Ureter (tissue), 1 donor: Measurements from ENCODE around the gene KCNIP3. TPM values are rescaled to one million over a fixed set of nuclear protein-coding genes. Genes with fewer than 3 reads are reported as not detected.
"Not testable (repeated sequence)": the region's sequence is repeated elsewhere in the genome, so short reads cannot be mapped to it uniquely, and the experiment has no call there.

Experiments
- DNase-seq: peaks from one replicate; pipeline ENCODE4 v3.0.0-alpha.2; 2020; ENCODE audit warnings: low spot score
- total RNA-seq: library from RNA; stranded (reverse); gene quantifications from one replicate; pipeline ENCODE4 v1.2.4, GENCODE V29; 2023
- donor health status: DM: yes; HTN: yes; CAD: no.

KCNIP3 gene
- total RNA-seq, 1 donor from 2014 or later: 6.2 TPM

GRCh38 chr2:95403204-95403721 is 106.1 kb downstream of the KCNIP3 start:
- DNase-seq: not testable (repeated sequence)

- DNase-seq: not testable (repeated sequence)
These were observed 106.7 kb downstream of the KCNIP3 start for GRCh38 chr2:95403824-95404223.

GRCh38 chr2:95404676-95405075 is 107.5 kb downstream of the KCNIP3 start:
- DNase-seq: not testable (repeated sequence)

- not testable (repeated sequence) for DNase-seq
These were observed 114.1 kb downstream of the KCNIP3 start for GRCh38 chr2:95411239-95411638.

- peak; percentile 90 for DNase-seq
These were observed 117.0 kb downstream of the KCNIP3 start for GRCh38 chr2:95414015-95414594.

GRCh38 chr2:95415138-95415537 is 118.0 kb downstream of the KCNIP3 start:
- not testable (repeated sequence) for DNase-seq

- DNase-seq: not testable (repeated sequence)
These were observed 118.4 kb downstream of the KCNIP3 start for GRCh38 chr2:95415561-95415960.

- not testable (repeated sequence) for DNase-seq
These were observed 130.2 kb downstream of the KCNIP3 start for GRCh38 chr2:95427196-95427867.

GRCh38 chr2:95429748-95430467 is 132.8 kb downstream of the KCNIP3 start:
- DNase-seq: not testable (repeated sequence)

- DNase-seq: not testable (repeated sequence)
These were observed 136.2 kb downstream of the KCNIP3 start for GRCh38 chr2:95433373-95433772.

- not testable (repeated sequence) for DNase-seq
These were observed 136.8 kb downstream of the KCNIP3 start for GRCh38 chr2:95433973-95434372.

- DNase-seq: not testable (repeated sequence)
These were observed 137.4 kb downstream of the KCNIP3 start for GRCh38 chr2:95434507-95435076.

- DNase-seq: not testable (repeated sequence)
These were observed 138.2 kb downstream of the KCNIP3 start for GRCh38 chr2:95435162-95435871.

Other genes with a start within 250 kb of the KCNIP3 start
- gene MRPS5, start 175.5 kb upstream of the KCNIP3 start, total RNA-seq: 52.1 TPM
- gene ZNF514, start 137.5 kb upstream of the KCNIP3 start, total RNA-seq: 33.3 TPM
- 4.5 TPM for gene ZNF2, start 131.5 kb upstream of the KCNIP3 start, total RNA-seq
- gene ZNF892, start 89.8 kb upstream of the KCNIP3 start, total RNA-seq: 5.3 TPM
- 176 TPM for gene PROM2, start 22.9 kb upstream of the KCNIP3 start, total RNA-seq
- gene FAHD2A, start 105.4 kb downstream of the KCNIP3 start, total RNA-seq: 25.7 TPM
- not detected for gene TRIM43B, start 187.4 kb downstream of the KCNIP3 start, total RNA-seq